MM.1S (cell line): ENCODE data around the gene NCAM2.

ENCODE experiments used
- EZH2 ChIP-seq: fragments of 300-600 bp; sonication (generic); optimal IDR thresholded peaks from 2 replicates; pipeline ENCODE3; 2017; ENCODE audit warnings: low read depth, mild to moderate bottlenecking, antibody characterized with exemption, low read length, mixed read lengths
- EZH2phosphoT487 ChIP-seq: fragments of 300-600 bp; sonication (generic); IDR thresholded peaks from 2 replicates; pipeline ENCODE4 v1.6.1; 2018; ENCODE audit warnings: antibody characterized with exemption, low read length
- TF ChIP-seq, protein P1 (sequence below): fragments of 300-600 bp; sonication (generic); IDR thresholded peaks from 2 replicates; pipeline ENCODE4 v1.5.1; 2016; ENCODE audit warnings: antibody characterized with exemption, low read length, mixed read lengths

DNA sequence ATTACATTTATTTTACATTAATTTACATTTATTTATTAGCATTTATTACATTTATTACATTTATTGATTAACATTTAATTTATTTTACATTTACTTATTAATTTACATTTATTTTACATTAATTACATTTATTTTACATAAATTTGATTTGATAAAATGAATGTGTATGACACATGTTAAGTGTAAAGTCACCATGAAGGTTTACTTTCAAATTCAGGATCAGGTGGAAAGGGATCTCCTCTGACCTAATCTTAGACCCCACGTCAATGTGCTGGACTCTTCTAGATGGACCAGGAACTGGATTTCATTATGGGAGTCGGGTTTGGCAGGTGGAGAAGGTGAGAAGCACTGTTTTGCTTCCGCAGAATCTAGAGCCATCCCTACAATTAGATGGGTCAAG lies 76.1 kb downstream of the NCAM2 start:
- TF ChIP-seq, protein P1, sequence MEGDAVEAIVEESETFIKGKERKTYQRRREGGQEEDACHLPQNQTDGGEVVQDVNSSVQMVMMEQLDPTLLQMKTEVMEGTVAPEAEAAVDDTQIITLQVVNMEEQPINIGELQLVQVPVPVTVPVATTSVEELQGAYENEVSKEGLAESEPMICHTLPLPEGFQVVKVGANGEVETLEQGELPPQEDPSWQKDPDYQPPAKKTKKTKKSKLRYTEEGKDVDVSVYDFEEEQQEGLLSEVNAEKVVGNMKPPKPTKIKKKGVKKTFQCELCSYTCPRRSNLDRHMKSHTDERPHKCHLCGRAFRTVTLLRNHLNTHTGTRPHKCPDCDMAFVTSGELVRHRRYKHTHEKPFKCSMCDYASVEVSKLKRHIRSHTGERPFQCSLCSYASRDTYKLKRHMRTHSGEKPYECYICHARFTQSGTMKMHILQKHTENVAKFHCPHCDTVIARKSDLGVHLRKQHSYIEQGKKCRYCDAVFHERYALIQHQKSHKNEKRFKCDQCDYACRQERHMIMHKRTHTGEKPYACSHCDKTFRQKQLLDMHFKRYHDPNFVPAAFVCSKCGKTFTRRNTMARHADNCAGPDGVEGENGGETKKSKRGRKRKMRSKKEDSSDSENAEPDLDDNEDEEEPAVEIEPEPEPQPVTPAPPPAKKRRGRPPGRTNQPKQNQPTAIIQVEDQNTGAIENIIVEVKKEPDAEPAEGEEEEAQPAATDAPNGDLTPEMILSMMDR, result no peak
- TF ChIP-seq EZH2 (no peak), EZH2phosphoT487 (no peak)
